A673 (cell line): ENCODE data around the gene KYAT1.

Source experiments
- CTCF ChIP-seq: fragments of 300-800, 200-600 bp; sonication (generic); conservative IDR thresholded peaks from 2 replicates; pipeline ENCODE4 v1.5.1; 2017; ENCODE audit warnings: low read depth, mild to moderate bottlenecking, antibody characterized with exemption, low read length, moderate library complexity, mixed read lengths
- EZH2 ChIP-seq: fragments of 200-600 bp; sonication (generic); IDR thresholded peaks from 2 replicates; pipeline ENCODE4 v1.6.1; 2017; ENCODE audit warnings: borderline replicate concordance, low read depth, mild to moderate bottlenecking, mixed read lengths, antibody characterized with exemption, low read length; ENCODE audit not compliant: poor library complexity, severe bottlenecking

- no peak for TF ChIP-seq CTCF
- TF ChIP-seq EZH2, result no peak
Measured at GRCh38 chr9:128821584-128822406, 60.0 kb downstream of the KYAT1 start.
